Measurements from ENCODE around the gene UNC119.

UNC119 gene

DNA sequence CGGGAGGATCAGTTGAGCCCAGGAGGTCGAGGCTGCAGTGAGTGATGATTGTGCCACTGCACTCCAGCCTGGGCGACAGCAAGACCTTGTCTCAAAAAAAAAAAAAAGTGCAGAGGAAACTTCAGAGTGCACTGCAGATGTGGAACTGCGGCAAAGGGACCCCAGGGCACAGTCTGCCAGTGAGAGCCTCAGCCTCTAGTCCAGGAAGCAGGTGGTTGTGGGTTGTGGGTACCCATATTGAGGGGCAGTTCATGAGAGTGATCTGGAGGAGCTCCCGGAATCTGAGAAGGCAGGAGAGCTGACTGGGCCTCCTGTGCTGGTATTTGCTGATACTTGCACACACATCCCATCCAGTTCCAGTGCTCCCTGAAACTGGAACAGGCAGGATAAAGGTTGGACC, 33.2 kb downstream of the UNC119 start:
- DNase-seq: no peak

DNA sequence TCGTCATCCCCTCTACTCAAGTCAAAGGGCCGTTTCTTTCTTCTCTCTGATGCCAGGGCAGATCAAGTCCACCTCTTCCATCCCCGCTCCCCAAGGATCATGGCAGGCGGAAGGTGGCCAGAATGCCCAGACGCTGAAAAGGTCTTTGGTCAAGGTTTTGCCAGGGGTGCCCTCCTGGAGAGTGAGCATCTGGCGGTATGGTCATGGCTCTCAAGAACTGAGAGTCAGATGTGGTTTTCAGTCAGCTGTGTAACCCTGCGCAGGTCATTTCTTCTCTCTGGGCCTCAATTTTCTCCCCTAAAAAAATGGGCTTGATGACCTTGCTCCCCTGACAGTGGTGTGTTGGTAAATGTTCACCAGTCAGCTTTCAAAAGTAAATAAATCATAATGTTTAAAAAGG, 33.8 kb downstream of the UNC119 start:
- no peak for DNase-seq

DNA sequence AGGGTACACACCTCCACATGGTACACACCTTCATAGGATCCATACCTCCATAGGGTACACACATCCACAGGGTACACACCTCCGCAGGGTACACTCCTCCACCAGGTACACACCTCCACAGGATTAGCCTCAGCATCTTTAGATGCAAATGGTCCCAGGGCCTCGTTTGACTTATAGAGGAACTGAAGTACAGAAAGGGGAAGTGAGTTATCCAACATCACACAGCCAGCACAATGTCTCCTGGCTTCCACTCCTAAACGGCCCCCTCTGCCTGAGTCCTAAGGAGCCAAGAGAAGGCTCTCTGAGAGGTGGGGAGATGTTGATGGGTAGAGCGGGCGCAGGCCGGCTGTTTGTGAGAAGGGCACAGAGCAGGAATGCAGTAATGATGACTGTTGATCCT, 34.3 kb downstream of the UNC119 start:
- no peak for DNase-seq

DNA sequence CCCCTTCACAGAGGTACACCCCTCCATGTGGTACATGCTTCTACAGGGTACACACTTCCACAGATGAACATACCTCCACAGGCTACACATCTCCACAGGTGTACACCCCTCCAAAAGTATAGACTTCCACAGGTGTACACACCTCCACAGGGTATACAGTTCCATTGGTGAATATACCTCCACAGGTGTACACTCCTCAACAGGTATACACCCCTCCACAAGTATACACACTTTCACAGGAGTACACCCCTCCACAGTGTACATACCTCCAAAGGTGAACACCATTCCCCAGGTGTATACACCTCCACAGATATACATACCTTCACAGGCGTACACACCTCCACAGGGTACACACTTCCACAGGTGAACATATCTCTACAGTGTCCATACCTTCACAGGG, 36.9 kb downstream of the UNC119 start:
- DNase-seq: no peak

DNA sequence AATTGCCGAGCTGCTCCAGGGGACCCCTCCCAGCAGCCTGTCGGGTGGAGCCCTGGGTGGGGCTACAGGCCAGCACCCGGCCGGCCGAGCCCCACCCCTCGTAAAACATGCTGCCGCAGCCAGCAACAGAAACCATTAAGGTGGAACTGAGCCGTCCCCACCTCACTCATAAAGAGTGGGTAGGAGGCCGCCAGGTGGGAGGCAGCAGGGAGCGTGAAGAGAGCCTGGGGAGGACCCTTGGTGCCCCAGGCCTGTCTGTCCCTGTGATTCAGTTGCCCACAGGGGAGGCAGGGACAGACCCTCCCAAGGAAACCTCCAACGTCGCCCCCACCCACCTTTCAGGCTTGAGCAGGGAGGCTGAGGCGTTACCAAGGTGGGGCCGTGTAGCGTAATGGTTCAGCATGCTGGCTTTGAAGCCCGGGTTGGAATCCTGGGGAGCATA, 37.8 kb downstream of the UNC119 start:
- no peak for DNase-seq

DNA sequence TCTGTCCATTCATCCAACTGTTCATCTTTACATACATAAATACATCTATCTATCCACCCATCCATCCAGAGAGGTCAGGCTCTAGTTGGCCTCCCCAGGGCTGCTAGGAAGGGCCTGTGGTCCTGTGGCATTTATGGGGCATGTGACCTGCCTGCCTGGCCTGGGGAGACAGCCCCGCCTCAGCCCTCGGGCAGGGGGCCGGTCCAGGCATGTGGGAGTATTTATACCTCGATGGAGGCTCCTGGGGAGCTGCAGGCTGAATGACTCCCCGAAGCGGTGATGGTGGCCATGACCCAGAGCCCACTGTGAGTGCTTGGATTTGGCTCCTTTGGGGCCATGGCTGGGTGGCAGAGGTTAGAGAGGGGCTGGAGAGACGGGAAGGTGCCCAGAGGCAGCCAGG, 38.9 kb downstream of the UNC119 start:
- DNase-seq: no peak

DNA sequence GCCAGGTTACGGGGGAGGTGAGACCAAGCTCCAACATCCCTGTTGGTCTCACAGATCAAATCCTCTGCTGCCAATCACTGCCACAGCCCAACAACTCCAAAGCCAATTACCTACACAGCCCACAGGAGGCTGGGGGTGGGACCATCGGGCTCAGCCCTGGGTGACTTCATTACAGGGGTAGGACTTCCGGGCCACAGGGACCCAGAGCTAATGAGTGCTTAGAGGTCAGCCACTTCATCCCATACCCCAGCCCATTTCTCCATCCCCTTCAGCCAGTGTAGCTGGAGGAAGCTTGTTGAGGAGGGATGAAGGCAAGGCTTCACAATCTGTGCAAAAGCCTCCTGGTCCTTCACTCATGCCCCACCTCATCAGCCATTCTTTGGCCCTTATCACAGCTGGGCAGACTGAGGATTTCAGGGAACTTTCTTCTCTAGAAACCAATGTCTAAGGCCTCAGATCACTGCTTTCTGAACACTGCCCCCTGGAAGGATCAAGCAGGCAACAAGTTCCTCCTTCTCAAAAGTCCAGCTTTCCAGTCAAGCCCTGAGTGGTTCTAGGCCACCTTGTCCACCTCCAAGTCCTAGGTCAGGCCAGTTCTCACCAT, 40.5 kb downstream of the UNC119 start:
- no peak for DNase-seq

DNA sequence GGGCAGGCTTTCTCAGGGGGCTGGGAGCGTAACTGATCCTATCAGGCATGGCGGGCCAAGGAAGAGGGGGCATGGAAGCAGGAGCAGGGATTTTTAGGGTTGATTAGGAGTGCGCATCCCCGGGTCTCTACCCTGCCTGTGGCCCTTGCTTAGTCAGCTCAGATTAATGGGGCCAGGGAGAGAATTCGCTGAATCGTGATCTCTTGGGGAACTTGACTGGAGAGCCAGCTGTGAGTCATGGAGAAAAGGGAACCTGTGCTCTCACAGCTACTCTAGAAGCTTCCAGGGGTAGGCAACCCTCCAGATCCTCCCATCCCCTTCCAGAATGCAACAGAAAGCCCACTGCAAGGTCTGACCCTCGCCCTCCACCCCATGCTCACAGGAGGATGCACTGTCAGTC, 42.6 kb downstream of the UNC119 start:
- no peak for DNase-seq

DNA sequence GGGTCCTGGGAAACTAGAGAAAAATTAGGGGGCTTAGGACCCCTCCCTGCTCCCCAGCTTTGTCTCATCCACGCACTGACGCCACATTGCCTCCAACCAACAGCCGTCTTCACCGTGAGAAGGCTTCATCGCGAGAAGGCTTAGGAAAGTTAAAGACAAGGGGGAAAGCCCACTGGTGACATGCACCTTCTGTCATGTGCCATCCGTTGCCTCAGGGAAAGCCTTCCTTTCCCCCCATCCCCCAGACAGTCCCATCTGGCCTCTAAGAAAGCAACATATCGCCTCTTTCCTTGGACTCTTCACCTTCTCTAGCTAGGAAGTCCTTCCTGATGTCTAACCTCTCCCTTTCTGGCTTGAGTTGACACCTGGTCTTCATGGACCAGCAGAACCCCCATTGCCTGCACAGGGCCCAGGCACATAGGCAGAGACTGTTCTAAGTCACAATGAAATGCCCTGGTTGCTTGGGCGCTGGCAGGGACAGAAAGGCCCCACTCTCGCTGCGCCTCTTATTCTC, 44.2 kb downstream of the UNC119 start:
- no peak for DNase-seq

DNA sequence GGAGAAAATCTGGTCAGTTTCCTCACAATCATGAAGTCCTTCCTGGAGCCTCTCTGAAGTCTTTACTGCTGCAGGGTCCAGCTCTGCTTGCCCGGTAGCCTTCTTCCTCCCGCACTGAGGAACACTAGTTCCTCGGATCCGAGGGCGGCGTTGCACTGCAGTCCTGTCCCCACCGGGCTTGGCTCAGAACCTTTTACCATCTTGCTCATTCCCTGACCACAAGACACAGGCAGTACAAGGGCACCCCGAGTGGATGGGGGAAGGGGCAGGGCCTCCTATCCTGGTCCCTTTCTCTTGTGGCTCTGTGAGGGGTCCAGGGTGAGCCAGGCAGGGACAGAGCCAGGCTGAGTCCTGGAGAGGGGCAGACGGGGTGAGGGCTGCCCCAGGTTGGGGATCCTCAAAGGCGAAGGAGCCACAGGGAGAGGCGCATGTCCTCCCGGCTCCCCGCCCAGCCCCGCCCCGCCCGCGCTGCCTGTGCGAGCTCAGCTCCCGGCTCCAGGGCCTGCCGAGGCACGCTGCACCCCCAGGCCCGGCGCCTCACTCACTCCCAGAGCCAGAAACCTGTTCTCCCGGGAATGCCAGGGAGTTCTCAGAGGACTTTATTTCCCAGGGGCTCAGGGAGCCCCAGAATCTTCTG, 44.7 kb downstream of the UNC119 start:
- DNase-seq: no peak

DNA sequence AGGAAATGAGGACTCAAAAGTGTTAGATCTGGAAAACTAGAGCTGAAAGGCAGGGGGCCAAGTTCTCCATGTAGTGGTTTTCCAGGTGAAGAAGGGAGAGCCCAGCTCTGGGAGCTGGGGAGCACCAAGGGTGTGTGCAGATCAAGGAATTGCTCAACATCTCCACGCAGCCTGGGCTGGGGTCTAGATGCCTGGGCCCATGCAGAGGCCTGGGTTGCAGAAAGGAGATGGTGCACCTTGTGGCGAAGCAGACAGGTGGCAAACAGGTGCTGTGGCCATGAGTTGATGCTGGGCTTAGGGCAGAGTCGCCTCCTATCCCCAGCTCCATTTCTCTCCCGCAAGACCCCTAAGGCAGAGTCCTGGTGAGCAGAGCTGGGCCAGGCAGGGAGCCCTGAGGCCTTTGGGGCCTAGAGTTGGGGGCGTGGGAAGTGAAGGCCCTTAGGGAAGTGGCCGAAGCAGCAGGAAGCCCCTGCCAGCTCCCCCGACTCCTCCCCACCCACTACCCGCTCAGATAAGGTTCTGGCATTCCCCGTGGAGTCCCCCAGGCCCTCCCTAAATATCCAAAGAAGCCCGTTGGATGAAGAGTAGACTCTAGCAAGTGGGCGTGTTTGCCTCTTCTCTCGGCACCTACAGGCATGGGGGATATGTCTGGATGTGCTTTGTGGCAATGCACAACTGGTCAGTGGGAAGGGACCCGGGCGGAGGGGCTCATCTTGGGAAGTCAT, 45.5 kb downstream of the UNC119 start:
- no peak for DNase-seq

DNA sequence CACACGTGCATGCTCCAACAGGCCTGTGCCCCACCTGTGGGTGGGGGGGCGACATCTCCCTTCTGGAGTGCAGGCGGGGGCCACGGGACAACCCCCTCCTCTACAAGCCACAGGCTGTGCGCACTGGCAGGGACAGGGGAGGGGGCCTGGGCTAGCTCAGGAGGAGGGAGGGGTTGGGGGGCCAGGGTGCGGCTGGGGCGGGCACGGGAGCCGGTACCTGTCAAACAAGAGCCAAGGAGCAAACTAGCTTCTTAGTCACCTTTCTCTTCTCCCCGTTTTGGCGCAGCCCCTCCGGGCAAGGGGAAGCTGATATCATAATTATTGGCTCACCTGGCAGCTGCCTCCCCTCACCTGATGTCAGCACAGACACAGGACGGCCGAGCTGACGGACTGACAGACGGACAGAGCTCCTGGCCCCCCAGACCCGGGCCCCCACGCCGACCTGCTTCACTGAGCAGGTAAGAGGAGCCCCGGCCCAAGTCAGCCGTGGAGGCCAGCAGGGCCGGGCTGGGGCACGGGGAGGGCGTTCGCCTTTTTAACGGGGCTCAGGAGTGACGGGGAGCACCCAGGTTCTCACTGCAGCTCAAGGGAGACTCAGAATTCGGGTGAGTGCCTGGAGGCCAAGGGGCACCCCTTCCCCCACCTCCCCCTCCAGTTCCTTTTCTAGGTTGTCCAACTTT, 46.3 kb downstream of the UNC119 start, which contains the start of gene FOXN1:
TSS of gene FOXN1 (plus strand) at position 363 of the 680 bp plus-strand sequence. CDS start 17,622 bp downstream, outside the sequence.
- no peak for DNase-seq

DNA sequence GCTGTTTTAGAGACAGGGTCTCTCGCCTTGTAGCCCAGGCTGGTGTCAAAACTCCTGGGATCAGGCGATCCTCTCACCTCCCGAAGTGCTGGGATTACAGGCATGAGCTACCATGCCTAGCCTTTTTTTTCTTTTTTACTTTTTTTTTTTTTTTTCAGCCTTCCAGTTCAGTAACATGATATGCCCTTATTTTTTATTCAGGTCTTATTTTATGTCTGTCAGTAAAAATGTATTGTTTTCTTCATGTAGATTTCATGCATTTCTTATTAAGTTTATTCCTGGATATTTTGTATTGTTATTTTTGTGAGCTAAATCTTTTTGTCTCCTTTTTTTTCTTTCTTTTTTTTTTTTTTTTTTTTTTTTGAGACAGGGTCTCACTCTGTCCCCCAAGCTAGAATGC, 49.0 kb downstream of the UNC119 start:
- no peak for DNase-seq

DNA sequence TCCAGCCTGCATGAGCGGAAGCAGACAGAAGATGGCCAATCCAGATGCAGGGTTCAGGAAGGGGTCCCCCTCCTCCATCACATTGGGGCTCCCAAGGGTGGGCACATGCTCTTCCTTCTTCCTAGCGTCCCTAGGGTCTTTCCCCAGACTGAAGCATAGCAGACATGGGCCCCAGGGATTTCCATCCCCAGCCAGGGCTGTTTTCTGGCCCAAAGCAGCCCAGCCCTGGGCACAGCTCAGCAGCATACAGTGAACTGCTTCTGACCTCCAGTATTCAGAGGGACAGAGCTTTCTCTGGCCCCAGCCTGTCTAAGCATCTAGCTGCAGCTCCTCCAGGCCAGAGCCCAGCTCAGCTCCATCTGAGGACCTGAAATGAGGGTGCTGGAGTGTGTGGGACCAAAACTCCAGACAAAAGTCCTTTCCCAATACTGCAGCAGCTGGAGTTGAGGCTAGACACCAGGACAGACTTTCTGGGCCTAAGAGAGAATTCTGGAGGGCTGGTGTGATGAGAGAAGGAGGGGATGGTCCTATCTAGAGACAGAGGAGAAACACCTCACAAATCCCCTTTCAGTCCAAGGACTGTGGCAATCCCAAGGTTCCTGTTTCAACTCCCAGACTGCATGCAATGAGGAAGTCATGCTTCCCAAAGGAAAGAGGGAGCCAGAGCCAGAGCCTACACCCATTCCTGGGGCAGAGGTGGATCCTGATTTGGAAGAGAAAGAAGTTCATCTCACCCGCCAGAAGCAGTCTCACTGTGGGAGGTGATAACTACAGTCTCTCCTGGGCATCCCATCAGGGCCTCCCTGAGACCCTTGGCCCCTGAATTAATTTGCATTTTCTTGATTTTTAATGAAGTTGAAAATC, 50.8 kb downstream of the UNC119 start:
- DNase-seq: no peak

DNA sequence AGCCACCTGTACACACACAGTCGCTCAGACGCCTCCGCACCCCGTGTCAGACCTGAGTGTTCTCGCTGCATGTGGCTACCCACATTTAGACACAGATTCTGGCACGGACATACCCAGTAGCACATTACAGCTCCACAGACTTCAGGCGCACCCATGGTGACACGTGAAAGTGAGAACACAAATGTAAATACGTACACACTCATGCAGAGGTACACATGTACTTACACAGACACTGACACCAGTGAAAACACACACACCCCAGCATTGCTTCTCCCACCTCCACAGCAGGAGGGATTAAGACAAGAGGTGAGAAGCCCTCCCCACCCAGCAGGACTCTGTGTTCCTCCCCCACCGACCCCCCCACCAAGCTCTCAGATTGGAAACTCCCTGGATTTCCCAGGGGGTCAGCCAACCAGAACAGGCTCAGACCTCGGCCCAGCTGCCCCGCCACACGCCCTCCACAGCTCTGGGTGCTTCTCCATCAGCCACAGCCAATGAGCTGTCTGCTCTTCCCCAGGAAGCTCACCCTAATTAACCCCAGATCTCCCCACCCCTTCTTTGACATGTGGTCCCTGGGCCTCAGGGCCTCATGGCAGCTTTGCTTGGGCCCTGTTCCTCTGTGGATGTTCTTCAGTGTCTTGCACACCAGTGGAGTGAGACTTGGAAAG, 51.6 kb downstream of the UNC119 start:
- no peak for DNase-seq

DNA sequence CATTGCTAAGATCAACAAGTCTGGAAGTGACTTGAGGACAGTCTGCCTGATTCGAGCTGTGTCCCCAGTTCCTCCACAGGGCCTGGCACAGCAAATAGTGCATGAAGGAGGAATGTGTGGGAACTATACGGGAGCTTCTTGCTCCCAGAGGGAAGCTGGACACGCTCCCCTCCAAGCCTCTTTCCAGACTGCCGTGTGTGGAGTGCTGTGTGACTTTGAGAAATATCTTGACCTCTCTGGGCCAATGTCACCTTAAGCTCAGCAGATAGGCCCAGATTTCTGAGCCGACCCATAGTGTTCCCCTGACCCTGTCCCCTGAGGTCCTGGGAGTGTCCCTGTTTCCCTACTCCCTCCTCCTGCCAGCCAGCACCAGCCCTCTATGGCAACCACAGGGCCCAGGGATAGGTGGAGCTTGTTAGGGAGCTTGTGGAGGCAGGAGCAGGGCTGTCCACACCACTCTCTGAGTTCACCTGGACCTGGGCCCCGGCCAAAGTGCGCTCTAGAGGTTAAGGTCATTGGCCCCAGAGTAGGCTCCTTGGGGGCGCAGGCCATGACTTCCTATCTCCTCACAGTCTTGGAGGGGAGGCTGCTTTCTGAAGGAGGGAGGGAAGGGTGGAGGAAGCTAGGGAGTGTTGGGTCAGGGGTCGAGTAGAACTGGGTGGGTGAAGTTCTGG, 52.6 kb downstream of the UNC119 start:
- no peak for DNase-seq

DNA sequence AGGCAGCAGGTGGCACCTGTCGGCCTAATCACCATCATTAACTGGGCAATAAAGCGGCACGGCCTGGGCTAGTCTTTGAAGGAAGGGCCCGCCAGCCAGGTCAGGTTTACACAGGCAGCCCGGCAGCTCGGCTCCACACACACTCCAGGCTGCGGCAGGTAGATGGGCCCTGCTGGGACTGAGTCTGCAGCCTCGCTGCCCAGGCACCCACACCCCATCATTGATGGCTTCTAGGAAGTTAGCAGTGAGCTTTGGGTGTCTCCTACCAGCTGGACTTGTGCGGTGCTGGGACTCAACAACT, 53.1 kb downstream of the UNC119 start:
- DNase-seq: no peak

DNA sequence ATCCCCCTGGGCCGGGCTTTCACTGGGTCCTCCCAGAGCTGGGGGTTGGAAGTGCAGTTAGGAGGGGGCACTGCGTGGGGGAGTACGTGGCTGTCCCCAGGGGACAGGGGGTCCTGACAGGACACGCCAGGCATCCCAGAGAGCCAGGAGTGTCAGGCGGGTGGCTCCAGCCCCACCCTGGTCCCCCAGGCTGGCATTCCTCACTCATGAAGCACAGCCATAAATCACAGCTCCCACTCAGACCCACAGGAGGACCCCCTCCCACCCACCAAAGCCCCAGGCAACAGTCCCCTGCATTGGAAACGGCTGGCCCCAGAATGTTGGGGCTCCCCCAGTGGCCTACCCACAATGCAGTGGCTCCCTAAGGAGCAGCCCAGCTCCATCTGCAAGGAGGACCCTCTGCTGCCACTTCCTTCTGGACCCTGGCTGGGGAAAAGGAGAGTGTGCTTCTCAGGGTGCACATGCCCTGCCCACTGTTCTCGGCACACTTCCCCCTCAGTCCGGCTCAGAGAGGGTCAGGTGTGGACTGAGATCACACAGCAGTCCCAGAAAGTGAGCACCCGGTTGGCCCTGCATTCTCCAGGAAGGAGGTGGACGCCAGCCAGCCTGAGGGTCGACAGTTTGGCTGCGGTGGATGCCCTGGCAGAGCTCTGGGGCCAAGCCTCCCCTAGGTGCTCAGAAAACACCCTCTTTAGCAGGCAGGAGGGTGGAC, 53.6 kb downstream of the UNC119 start:
- no peak for DNase-seq

DNA sequence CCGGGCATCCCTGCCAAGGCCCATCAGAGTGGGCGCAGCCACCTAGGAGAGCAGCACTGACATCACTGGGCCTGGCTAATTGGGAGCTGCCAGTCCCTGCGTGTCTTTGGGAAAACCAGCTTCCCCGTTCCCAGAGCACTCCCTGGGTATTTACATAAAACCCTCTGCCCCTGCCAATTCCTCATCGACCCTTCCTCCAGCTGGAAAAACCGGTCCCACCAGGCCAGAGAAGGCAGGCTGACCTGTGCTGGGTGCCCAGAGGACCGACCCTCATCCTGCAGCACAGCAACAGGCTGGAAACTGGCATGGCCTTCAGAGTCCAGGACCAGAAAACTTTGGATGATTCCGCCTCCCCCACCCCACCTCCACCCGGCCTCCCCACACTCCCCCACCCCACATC, 54.5 kb downstream of the UNC119 start:
- no peak for DNase-seq
